ENCODE data around the gene TMEM117.
"Not testable (repeated sequence)": the region's sequence is repeated elsewhere in the genome, so short reads cannot be mapped to it uniquely, and the experiment has no call there.

The TMEM117 gene

GRCh38 chr12:43842259-43842658 is 6.4 kb downstream of the TMEM117 start:
- DNase-seq: no peak

GRCh38 chr12:43847425-43848225 is 11.7 kb downstream of the TMEM117 start:
- not testable (repeated sequence) for DNase-seq

- DNase-seq: no peak
These were observed 12.3 kb downstream of the TMEM117 start for GRCh38 chr12:43848226-43848507.

GRCh38 chr12:43848786-43849185 is 12.9 kb downstream of the TMEM117 start:
- DNase-seq: no peak

GRCh38 chr12:43852744-43853143 is 16.9 kb downstream of the TMEM117 start:
- DNase-seq: no peak

GRCh38 chr12:43856972-43857371 is 21.1 kb downstream of the TMEM117 start:
- no peak for DNase-seq

GRCh38 chr12:43858096-43858495 is 22.2 kb downstream of the TMEM117 start:
- DNase-seq: no peak

GRCh38 chr12:43858991-43859390 is 23.1 kb downstream of the TMEM117 start:
- no peak for DNase-seq

- DNase-seq: no peak
These were observed 25.3 kb downstream of the TMEM117 start for GRCh38 chr12:43861015-43861839.

GRCh38 chr12:43861840-43862150 is 25.9 kb downstream of the TMEM117 start:
- no peak for DNase-seq

GRCh38 chr12:43863770-43864366 is 28.0 kb downstream of the TMEM117 start:
- no peak for DNase-seq

- not testable (repeated sequence) for DNase-seq
These were observed 28.7 kb downstream of the TMEM117 start for GRCh38 chr12:43864557-43864956.

- DNase-seq: no peak
These were observed 33.3 kb downstream of the TMEM117 start for GRCh38 chr12:43869184-43869583.

- DNase-seq: not testable (repeated sequence)
These were observed 33.9 kb downstream of the TMEM117 start for GRCh38 chr12:43869765-43870164.

- DNase-seq: not testable (repeated sequence)
These were observed 35.4 kb downstream of the TMEM117 start for GRCh38 chr12:43871258-43871657.

GRCh38 chr12:43872396-43872795 is 36.5 kb downstream of the TMEM117 start:
- no peak for DNase-seq

GRCh38 chr12:43878050-43878449 is 42.2 kb downstream of the TMEM117 start:
- DNase-seq: no peak

GRCh38 chr12:43880547-43880946 is 44.7 kb downstream of the TMEM117 start:
- DNase-seq: no peak

GRCh38 chr12:43882578-43883178 is 46.8 kb downstream of the TMEM117 start:
- DNase-seq: no peak

GRCh38 chr12:43883311-43883710 is 47.4 kb downstream of the TMEM117 start:
- no peak for DNase-seq

GRCh38 chr12:43883748-43884147 is 47.9 kb downstream of the TMEM117 start:
- DNase-seq: no peak

- peak; percentile 68 for DNase-seq
These were observed 49.0 kb downstream of the TMEM117 start for GRCh38 chr12:43884683-43885410.

GRCh38 chr12:43887397-43887796 is 51.5 kb downstream of the TMEM117 start:
- DNase-seq: no peak
